ENCODE measurements around the gene SMARCD3. TPM values are rescaled to one million over a fixed set of nuclear protein-coding genes. Genes with fewer than 3 reads are reported as not detected.
A peak's percentile ranks its signal among the peaks of the same experiment; 100 is the strongest.

SMARCD3 gene
- total RNA-seq, 2 experiments from 2014 or later: 11.8 to 14.8 TPM

DNA sequence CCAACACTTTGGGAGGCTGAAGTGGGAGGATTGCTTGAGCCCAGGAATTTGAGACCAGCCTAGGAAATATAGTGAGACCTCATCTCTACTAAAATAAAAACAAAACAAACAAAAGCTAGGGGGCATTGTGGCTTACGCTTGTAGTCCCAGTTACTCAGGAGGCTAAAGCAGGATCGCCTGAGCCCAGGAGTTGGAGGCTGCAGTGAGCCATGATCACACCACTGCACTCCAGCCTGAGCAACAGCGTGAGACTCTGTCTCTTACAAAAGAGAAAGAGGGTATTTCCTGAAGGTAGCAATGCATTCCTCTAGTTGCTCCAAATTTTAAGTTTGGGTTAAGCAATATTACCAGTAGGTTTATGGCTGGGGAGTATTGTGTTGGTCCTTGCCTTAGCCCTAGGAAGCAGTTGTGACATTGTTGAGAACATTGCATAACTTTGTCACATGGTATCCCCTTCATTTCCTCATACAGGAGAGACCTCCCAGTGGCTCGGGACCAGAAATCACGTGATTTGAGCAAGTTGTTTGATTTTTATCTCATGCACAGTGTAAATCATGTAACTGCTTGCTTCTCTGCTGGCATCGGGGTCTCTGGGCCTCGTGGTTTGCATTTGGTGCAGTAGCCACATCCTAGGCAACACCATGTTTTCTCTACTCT lies 23.3 kb upstream of the SMARCD3 start:
- no peaks in the 10 kb centered on the region for H3K36me3 Mint-ChIP-seq (ENCODE audit: low read depth)
- no peaks in the 10 kb centered on the region for H3K27me3 Mint-ChIP-seq
- TF ChIP-seq, protein P1, sequence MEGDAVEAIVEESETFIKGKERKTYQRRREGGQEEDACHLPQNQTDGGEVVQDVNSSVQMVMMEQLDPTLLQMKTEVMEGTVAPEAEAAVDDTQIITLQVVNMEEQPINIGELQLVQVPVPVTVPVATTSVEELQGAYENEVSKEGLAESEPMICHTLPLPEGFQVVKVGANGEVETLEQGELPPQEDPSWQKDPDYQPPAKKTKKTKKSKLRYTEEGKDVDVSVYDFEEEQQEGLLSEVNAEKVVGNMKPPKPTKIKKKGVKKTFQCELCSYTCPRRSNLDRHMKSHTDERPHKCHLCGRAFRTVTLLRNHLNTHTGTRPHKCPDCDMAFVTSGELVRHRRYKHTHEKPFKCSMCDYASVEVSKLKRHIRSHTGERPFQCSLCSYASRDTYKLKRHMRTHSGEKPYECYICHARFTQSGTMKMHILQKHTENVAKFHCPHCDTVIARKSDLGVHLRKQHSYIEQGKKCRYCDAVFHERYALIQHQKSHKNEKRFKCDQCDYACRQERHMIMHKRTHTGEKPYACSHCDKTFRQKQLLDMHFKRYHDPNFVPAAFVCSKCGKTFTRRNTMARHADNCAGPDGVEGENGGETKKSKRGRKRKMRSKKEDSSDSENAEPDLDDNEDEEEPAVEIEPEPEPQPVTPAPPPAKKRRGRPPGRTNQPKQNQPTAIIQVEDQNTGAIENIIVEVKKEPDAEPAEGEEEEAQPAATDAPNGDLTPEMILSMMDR (IDR thresholded peaks at IDR 0.05): no peak
- no peak overlapping the region for H3K27ac Mint-ChIP-seq
- Histone ChIP-seq H3K36me3 (ENCODE audit: insufficient read depth, low read length) (no peaks in the 10 kb centered on the region), H3K4me1 (ENCODE audit: insufficient read depth, low read length) (peaks cover 37% of the 10 kb centered on the region), H3K27me3 (ENCODE audit: control insufficient read depth in 1 of 2, insufficient read depth in 2 of 2, low read length in 2 of 2) (no peaks in the 10 kb centered on the region), H3K27ac (ENCODE audit: low read depth in 1 of 2, low read length in 2 of 2) (no peak overlapping the region), H3K9me3 (ENCODE audit: control insufficient read depth in 1 of 2, insufficient read depth in 1 of 2, low read length in 2 of 2) (no peaks in the 10 kb centered on the region), H3K4me3 (ENCODE audit: low read length) (no peak overlapping the region)
- intact Hi-C loops (cut with DNase I, micrococcal nuclease): no loop called here
- H3K4me1 Mint-ChIP-seq (ENCODE audit: low read depth): peaks cover 43% of the 10 kb centered on the region
- no peaks in the 10 kb centered on the region for H3K9me3 Mint-ChIP-seq
- peak overlapping the region; percentile 42 for H3K4me3 Mint-ChIP-seq
- ATAC-seq (ENCODE audit: poor library complexity) (peak; percentile 40), DNase-seq (peak in 3 of 14 experiments; percentile 44 to 69 (median 62))
- ChIA-PET POLR2A (no interaction called here), CTCF (no interaction called here)

GRCh38 chr7:151269511-151269910 lies 21.0 kb upstream of the SMARCD3 start:
- TF ChIP-seq, protein P1 (IDR thresholded peaks at IDR 0.05): no peak
- no peaks in the 10 kb centered on the region for H3K9me3 ChIP-seq (ENCODE audit: control insufficient read depth in 1 of 2, insufficient read depth in 1 of 2, low read length in 2 of 2)
- H3K36me3 ChIP-seq (ENCODE audit: insufficient read depth, low read length): no peaks in the 10 kb centered on the region
- no peak for DNase-seq
- H3K27ac Mint-ChIP-seq: no peak overlapping the region
- H3K36me3 Mint-ChIP-seq (ENCODE audit: low read depth): no peaks in the 10 kb centered on the region
- no peak overlapping the region for H3K4me3 ChIP-seq (ENCODE audit: low read length)
- ChIA-PET POLR2A (no interaction called here), CTCF (no interaction called here)
- intact Hi-C loops (cut with DNase I, micrococcal nuclease): no loop called here
- peaks cover 24% of the 10 kb centered on the region for H3K4me1 Mint-ChIP-seq (ENCODE audit: low read depth)
- H3K27ac ChIP-seq (ENCODE audit: low read depth in 1 of 2, low read length in 2 of 2): no peak overlapping the region
- no peak overlapping the region for H3K4me3 Mint-ChIP-seq
- no peaks in the 10 kb centered on the region for H3K9me3 Mint-ChIP-seq
- H3K4me1 ChIP-seq (ENCODE audit: insufficient read depth, low read length): peaks cover 16% of the 10 kb centered on the region
- H3K27me3 Mint-ChIP-seq: no peaks in the 10 kb centered on the region
- no peaks in the 10 kb centered on the region for H3K27me3 ChIP-seq (ENCODE audit: control insufficient read depth in 1 of 2, insufficient read depth in 2 of 2, low read length in 2 of 2)
- ATAC-seq (ENCODE audit: poor library complexity): no peak

DNA sequence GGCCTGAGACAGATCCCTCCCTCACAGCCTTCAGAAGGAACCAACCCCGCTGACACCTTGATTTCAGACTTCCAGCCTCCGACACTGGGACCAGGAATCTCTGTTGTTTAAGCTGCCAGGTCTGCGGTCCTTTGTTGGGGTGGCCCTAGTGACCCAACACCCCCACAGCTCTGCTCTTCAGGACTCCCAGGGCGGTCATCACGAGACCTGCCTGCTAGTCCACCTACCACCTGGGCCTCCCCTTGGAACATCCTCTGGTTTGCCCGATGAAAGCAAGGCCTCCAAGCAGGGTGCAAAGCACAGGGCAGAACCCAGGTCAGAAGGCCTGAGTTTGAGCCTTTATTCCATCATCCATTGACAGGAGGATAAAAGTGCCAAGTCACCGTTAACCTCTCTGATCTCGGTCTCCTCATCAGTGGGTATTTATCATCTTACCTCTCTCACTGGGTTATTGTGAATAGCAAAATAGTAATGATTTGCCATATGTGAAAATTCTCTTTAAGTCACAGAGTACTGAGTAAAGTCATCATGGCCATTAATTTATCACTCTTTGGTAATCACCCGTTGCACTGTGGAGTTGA lies 16.9 kb upstream of the SMARCD3 start:
- Histone ChIP-seq H3K9me3 (ENCODE audit: control insufficient read depth in 1 of 2, insufficient read depth in 1 of 2, low read length in 2 of 2) (no peaks in the 10 kb centered on the region), H3K27me3 (ENCODE audit: control insufficient read depth in 1 of 2, insufficient read depth in 2 of 2, low read length in 2 of 2) (no peaks in the 10 kb centered on the region), H3K27ac (ENCODE audit: low read depth in 1 of 2, low read length in 2 of 2) (no peak overlapping the region), H3K36me3 (ENCODE audit: insufficient read depth, low read length) (no peaks in the 10 kb centered on the region), H3K4me1 (ENCODE audit: insufficient read depth, low read length) (no peaks in the 10 kb centered on the region), H3K4me3 (ENCODE audit: low read length) (no peak overlapping the region)
- H3K4me1 Mint-ChIP-seq (ENCODE audit: low read depth): no peaks in the 10 kb centered on the region
- intact Hi-C loops (cut with DNase I, micrococcal nuclease): no loop called here
- no peak overlapping the region for H3K27ac Mint-ChIP-seq
- ChIA-PET CTCF (no interaction called here), POLR2A (no interaction called here)
- H3K4me3 Mint-ChIP-seq: no peak overlapping the region
- H3K36me3 Mint-ChIP-seq (ENCODE audit: low read depth): no peaks in the 10 kb centered on the region
- ATAC-seq (ENCODE audit: poor library complexity) (no peak), DNase-seq (no peak)
- H3K27me3 Mint-ChIP-seq: peaks cover 16% of the 10 kb centered on the region
- H3K9me3 Mint-ChIP-seq: no peaks in the 10 kb centered on the region
- TF ChIP-seq, protein P1 (IDR thresholded peaks at IDR 0.05): no peak
